Lung (tissue), 12 donors: ENCODE data around the gene TLR5. TPM values are rescaled to one million over a fixed set of nuclear protein-coding genes. Genes with fewer than 3 reads are reported as not detected.

Source experiments
- ATAC-seq: fragments of 200-7000 bp; cut with Tn5 transposase; one replicate; pipeline ENCODE4 v1.9.1; 2020; ENCODE audit warnings: moderate number of reproducible peaks; ENCODE audit not compliant: insufficient read depth, low FRiP score
- DNase-seq, 3 donors: peaks; one replicate each; pipeline ENCODE4 v3.0.0-alpha.2; 2013 to 2017
- H3K27ac ChIP-seq, 2 donors: one replicate each; pipeline ENCODE4 v1.5.1; 2013; ENCODE audit warnings: mild to moderate bottlenecking in 2 of 2, moderate library complexity in 2 of 2, control low read depth in 1 of 2, inconsistent platforms in 1 of 2, low read depth in 1 of 2, low read length in 1 of 2
- H3K27me3 ChIP-seq, 3 donors: one replicate each; pipeline ENCODE4 v1.5.1; 2013; ENCODE audit warnings: low read length in 2 of 3; ENCODE audit not compliant: control insufficient read depth in 3 of 3, insufficient read depth in 3 of 3
- H3K36me3 ChIP-seq, 4 donors: one replicate each; pipeline ENCODE4 v1.5.1; 2013; ENCODE audit warnings: low read length in 4 of 4, mild to moderate bottlenecking in 1 of 4, moderate library complexity in 1 of 4; ENCODE audit not compliant: control insufficient read depth in 4 of 4, insufficient read depth in 4 of 4
- H3K4me1 ChIP-seq, 5 donors: one replicate each; pipeline ENCODE4 v1.5.1; 2013; ENCODE audit warnings: low read length in 5 of 5, mild to moderate bottlenecking in 2 of 5, moderate library complexity in 1 of 5; ENCODE audit not compliant: control insufficient read depth in 5 of 5, insufficient read depth in 5 of 5
- H3K4me3 ChIP-seq: one replicate; pipeline ENCODE4 v1.5.1; 2013; ENCODE audit warnings: mild to moderate bottlenecking, control low read depth, moderate library complexity
- H3K9ac ChIP-seq, 2 donors: one replicate each; pipeline ENCODE4 v1.5.1; 2013; ENCODE audit warnings: low read length in 2 of 2, control low read depth in 1 of 2; ENCODE audit not compliant: insufficient read depth in 1 of 2
- H3K9me3 ChIP-seq, 4 donors: one replicate each; pipeline ENCODE4 v1.5.1; 2013; ENCODE audit warnings: low read length in 3 of 4, mild to moderate bottlenecking in 1 of 4, moderate library complexity in 1 of 4; ENCODE audit not compliant: control insufficient read depth in 4 of 4, insufficient read depth in 3 of 4
- CTCF ChIP-seq: IDR thresholded peaks from 2 replicates; pipeline ENCODE4 v1.5.1; 2012; ENCODE audit warnings: mild to moderate bottlenecking; ENCODE audit errors: control extremely low read depth, extremely low read depth
- WGBS, 2 donors: extraction: QIAGEN DNeasy Blood & Tissue Kit; methylation state at CpG; one replicate each; pipeline ENCODE4 v1.1.7; 2013; 5-methylcytosine and 5-hydroxymethylcytosine counted together
- polyA plus RNA-seq, 2 donors: library from polyadenylated mRNA; stranded (reverse); fragments of 200-250 nt; gene quantifications; one replicate each; pipeline ENCODE4 v1.2.1, GENCODE V29; 2013
- total RNA-seq, 2 donors: library from RNA; depleted of rRNA in 1 of 2; stranded (reverse); fragments of >200 nt in 1 of 2; gene quantifications; one replicate each; pipeline ENCODE4 v1.2.1, GENCODE V29; 2014 to 2021
- donor health status: control.
- donor health status: control.
- donor health status: Bipolar disorder and iron deficiency.
- donor health status: healthy.
- donor health status: DM: yes; HTN: yes; CAD: no.

Gene TLR5
- total and polyA plus RNA-seq, 4 donors, result 3.0 to 23.6 (median 17.7) TPM

- Histone ChIP-seq H3K27ac (peak overlapping the region in 1 of 2 donors; percentile 81), H3K27me3 (no peaks in the 10 kb centered on the region), H3K4me3 (no peak overlapping the region), H3K4me1 (peaks cover 0 to 44% (median 17%) of the 10 kb centered on the region in 5 donors), H3K36me3 (no peaks in the 10 kb centered on the region), H3K9me3 (no peaks in the 10 kb centered on the region), H3K9ac (no peak overlapping the region)
- WGBS, 2 donors, result 38 to 62% methylated on average over 10 of the region's 10 CpGs
- DNase-seq, result peak; percentile 45 to 88 (median 71)
- no peak for ATAC-seq
- TF ChIP-seq CTCF, result no peak
These were observed 68.4 kb downstream of the TLR5 start for GRCh38 chr1:223074445-223075300.

- Histone ChIP-seq H3K27me3 (no peaks in the 10 kb centered on the region), H3K36me3 (no peaks in the 10 kb centered on the region), H3K27ac (no peak overlapping the region), H3K9ac (no peak overlapping the region), H3K9me3 (no peaks in the 10 kb centered on the region), H3K4me1 (peaks cover 0 to 5% (median 0%) of the 10 kb centered on the region in 5 donors), H3K4me3 (no peak overlapping the region)
- DNase-seq (no peak), ATAC-seq (no peak)
- no peak for TF ChIP-seq CTCF
- WGBS, 2 donors, result 87 to 95% methylated on average over 4 of the region's 4 CpGs
These were observed 74.0 kb downstream of the TLR5 start for GRCh38 chr1:223068900-223069665.

- H3K36me3 ChIP-seq, result no peaks in the 10 kb centered on the region
- H3K4me1 ChIP-seq, result peaks cover 0 to 5% (median 0%) of the 10 kb centered on the region in 5 donors
- ATAC-seq, result no peak
- no peaks in the 10 kb centered on the region for H3K9me3 ChIP-seq
- no peak overlapping the region for H3K9ac ChIP-seq
- no peak for DNase-seq
- no peak overlapping the region for H3K4me3 ChIP-seq
- no peak for TF ChIP-seq CTCF
- no peak overlapping the region for H3K27ac ChIP-seq
- 95 to 96% methylated on average over 6 of the region's 6 CpGs for WGBS, 2 donors
- no peaks in the 10 kb centered on the region for H3K27me3 ChIP-seq
These were observed 75.1 kb downstream of the TLR5 start for GRCh38 chr1:223067914-223068313.
